OCI-LY7 (cell line): Measurements from ENCODE around the gene LYRM4. TPM values are rescaled to one million over a fixed set of nuclear protein-coding genes. Genes with fewer than 3 reads are reported as not detected.

Experiments used
- BruUV-seq: library from RNA; stranded (reverse); fragments of 400-500 nt; replicated peaks from 2 replicates; lab custom pipeline; 2021; lab: Mats Ljungman, UMichigan
- CTCF ChIA-PET: fragments of 300-600 bp; sonication (Branson Sonifier 250); formaldehyde crosslinking; loops from one replicate; lab custom pipeline; 2022; ENCODE audit warnings: antibody characterized with exemption; ENCODE audit not compliant: unreplicated experiment; lab: Charles Lee
- POLR2A ChIA-PET: fragments of 300-600 bp; sonication (Branson Sonifier 250); formaldehyde crosslinking; loops from one replicate; lab custom pipeline; 2022; ENCODE audit warnings: antibody characterized with exemption; lab: Charles Lee
- DNase-seq: peaks from one replicate; pipeline ENCODE4 v3.0.0-alpha.2; 2015; ENCODE audit warnings: low spot score
- H2AFZ ChIP-seq: fragments of 200-600 bp; sonication (generic), shearing (Covaris generic); 2 replicates; pipeline ENCODE4 v1.6.1; 2014; ENCODE audit warnings: mild to moderate bottlenecking, antibody characterized with exemption, low read length, moderate library complexity
- H3K27ac ChIP-seq: fragments of 200-600 bp; sonication (generic); 2 replicates; pipeline ENCODE4 v1.5.1; 2014; ENCODE audit warnings: mixed run types, low read depth, mild to moderate bottlenecking, moderate library complexity, low read length, inconsistent platforms; ENCODE audit not compliant: poor library complexity, severe bottlenecking
- H3K36me3 ChIP-seq: fragments of 200-600 bp; sonication (generic); 2 replicates; pipeline ENCODE4 v1.6.1; 2014; ENCODE audit warnings: mild to moderate bottlenecking, antibody characterized with exemption, low read length, moderate library complexity, mixed read lengths; ENCODE audit not compliant: insufficient read depth
- H3K4me1 ChIP-seq: fragments of 200-600 bp; sonication (generic); 2 replicates; pipeline ENCODE4 v1.5.1; 2014; ENCODE audit warnings: mild to moderate bottlenecking, low read length; ENCODE audit not compliant: insufficient read depth, poor library complexity, severe bottlenecking
- H3K4me2 ChIP-seq: fragments of 200-600 bp; sonication (generic); 2 replicates; pipeline ENCODE4 v1.6.1; 2014; ENCODE audit warnings: mild to moderate bottlenecking, low read length
- H3K4me3 ChIP-seq: fragments of 200-600 bp; sonication (generic); 2 replicates; pipeline ENCODE4 v1.5.1; 2014; ENCODE audit warnings: mild to moderate bottlenecking, low read depth, low read length; ENCODE audit not compliant: poor library complexity, severe bottlenecking
- H3K79me2 ChIP-seq: fragments of 200-600 bp; sonication (generic); 2 replicates; pipeline ENCODE4 v1.6.1; 2016; ENCODE audit warnings: low read depth, mild to moderate bottlenecking, low read length, moderate library complexity, mixed read lengths; ENCODE audit not compliant: insufficient read depth
- H3K9me2 ChIP-seq: fragments of 200-600 bp; sonication (generic); 2 replicates; pipeline ENCODE4 v1.6.1; 2016; ENCODE audit warnings: mild to moderate bottlenecking, low read length, mixed read lengths; ENCODE audit not compliant: insufficient read depth
- H3K9me3 ChIP-seq: fragments of 200-600 bp; sonication (generic); 2 replicates; pipeline ENCODE4 v1.6.1; 2014; ENCODE audit warnings: mild to moderate bottlenecking, mixed run types, low read length, mixed read lengths
- H4K20me1 ChIP-seq: fragments of 200-600 bp; sonication (generic); 2 replicates; pipeline ENCODE4 v1.6.1; 2014; ENCODE audit warnings: mild to moderate bottlenecking, antibody characterized with exemption, low read length, moderate library complexity, mixed read lengths; ENCODE audit not compliant: insufficient read depth
- CTCF ChIP-seq: fragments of 200-600 bp; sonication (generic); conservative IDR thresholded peaks from 2 replicates; pipeline ENCODE4 v1.5.1; 2014; ENCODE audit warnings: mild to moderate bottlenecking, antibody characterized with exemption, low read length, moderate library complexity, mixed read lengths
- EZH2phosphoT487 ChIP-seq: fragments of 200-600 bp; sonication (generic); IDR thresholded peaks from 2 replicates; pipeline ENCODE4 v1.6.1; 2018; ENCODE audit warnings: low read depth, borderline replicate concordance, mild to moderate bottlenecking, mixed run types, antibody characterized with exemption, low read length, moderate library complexity, mixed read lengths
- intact Hi-C: fragments of 100-400 bp; cut with micrococcal nuclease; formaldehyde crosslinking; loops from one replicate; pipeline ENCODE4 v1.10.0; 2022; ENCODE audit not compliant: unreplicated experiment
- total RNA-seq, 2 experiments: library from RNA; depleted of rRNA in 1 of 2; stranded (reverse); fragments of >200 nt in 1 of 2; shearing (Covaris generic) in 1 of 2; gene quantifications; 2 replicates each; pipeline ENCODE4 v1.2.3, GENCODE V29; 2014 to 2022

LYRM4 gene
- total RNA-seq, 2 experiments from 2014 or later = 19.6 to 34.3 TPM

- no peak overlapping the region for H3K4me2 ChIP-seq
- H3K79me2 ChIP-seq = no peaks in the 10 kb centered on the region
- BruUV-seq = no TSS peak
These were observed 135.4 kb downstream of the LYRM4 start for GRCh38 chr6:5125152-5126006.

DNA sequence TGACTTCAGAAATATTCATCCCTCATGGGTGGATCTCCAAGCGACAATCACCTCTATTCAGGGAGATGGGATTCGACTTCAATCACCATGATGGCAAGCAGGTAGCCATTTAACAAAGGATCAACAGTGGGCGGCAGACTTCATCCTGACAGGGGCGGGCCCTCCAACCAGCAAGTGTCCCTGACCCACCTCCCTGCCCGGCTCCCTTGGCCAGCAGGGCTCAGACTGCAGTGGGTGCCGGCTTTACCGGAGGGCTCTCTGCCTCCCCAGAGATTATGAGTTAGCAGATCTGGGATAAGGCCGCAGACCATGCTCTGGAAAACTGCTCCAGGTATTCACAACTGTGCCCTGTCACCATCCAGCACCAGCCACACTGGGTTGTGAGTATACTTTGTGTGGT is 136.2 kb downstream of the LYRM4 start:
- Histone ChIP-seq H3K4me1 (no peaks in the 10 kb centered on the region), H3K36me3 (no peaks in the 10 kb centered on the region), H3K4me2 (no peak overlapping the region), H3K79me2 (no peaks in the 10 kb centered on the region), H3K9me2 (no peaks in the 10 kb centered on the region), H3K4me3 (no peak overlapping the region), H4K20me1 (no peaks in the 10 kb centered on the region), H2AFZ (no peak overlapping the region), H3K9me3 (no peaks in the 10 kb centered on the region), H3K27ac (no peak overlapping the region)
- BruUV-seq = no TSS peak
- intact Hi-C loops = no loop called here
- TF ChIP-seq CTCF (no peak), EZH2phosphoT487 (no peak)
- CTCF ChIA-PET = no interaction called here
- POLR2A ChIA-PET = no interaction called here
- DNase-seq = no peak

More at GRCh38 chr6:5125152-5126006, 135.4 kb downstream of the LYRM4 start:
- Histone ChIP-seq H4K20me1 (no peaks in the 10 kb centered on the region), H2AFZ (no peak overlapping the region), H3K9me2 (no peaks in the 10 kb centered on the region), H3K4me3 (no peak overlapping the region), H3K36me3 (no peaks in the 10 kb centered on the region), H3K9me3 (no peaks in the 10 kb centered on the region), H3K27ac (no peak overlapping the region), H3K4me1 (no peaks in the 10 kb centered on the region)
- ChIA-PET POLR2A (no interaction called here), CTCF (no interaction called here)
- TF ChIP-seq EZH2phosphoT487 = no peak
- no peak for TF ChIP-seq CTCF
- DNase-seq = no peak
- intact Hi-C loops = no loop called here
